GM23338 (cell line): ENCODE measurements around the gene GRK5. TPM values are rescaled to one million over a fixed set of nuclear protein-coding genes. Genes with fewer than 3 reads are reported as not detected.

Experiments used
- ATAC-seq: fragments of 200-7000 bp; cut with Tn5 transposase; 3 replicates; pipeline ENCODE4 v1.9.1; 2020
- DNase-seq: peaks from one replicate; pipeline ENCODE4 v3.0.0-alpha.2; 2015; ENCODE audit warnings: low spot score
- H2AFZ ChIP-seq: fragments of 200-600 bp; sonication (generic); 2 replicates; pipeline ENCODE4 v1.8.0; 2016; ENCODE audit warnings: antibody characterized with exemption, mild to moderate bottlenecking, moderate library complexity
- H3F3A ChIP-seq: fragments of 200-600 bp; sonication (generic); replicated peaks from 2 replicates; pipeline ENCODE4 v1.8.0; 2017; ENCODE audit warnings: antibody characterized with exemption, mixed run types, low read depth
- H3K27ac ChIP-seq: fragments of 200-600 bp; sonication (generic); 2 replicates; pipeline ENCODE4 v1.6.1; 2016; ENCODE audit warnings: low read depth
- H3K27me3 ChIP-seq: fragments of 200-600 bp; sonication (generic); 2 replicates; pipeline ENCODE4 v1.8.0; 2016; ENCODE audit warnings: mild to moderate bottlenecking, mixed run types, moderate library complexity; ENCODE audit not compliant: insufficient read depth
- H3K36me3 ChIP-seq: fragments of 200-600 bp; sonication (generic); 2 replicates; pipeline ENCODE4 v1.8.0; 2016; ENCODE audit warnings: mild to moderate bottlenecking; ENCODE audit not compliant: insufficient read depth
- H3K4me1 ChIP-seq: fragments of 200-600 bp; sonication (generic); 2 replicates; pipeline ENCODE4 v1.8.0; 2016; ENCODE audit warnings: mild to moderate bottlenecking, moderate library complexity; ENCODE audit not compliant: insufficient read depth
- H3K4me2 ChIP-seq: fragments of 200-600 bp; sonication (generic); 2 replicates; pipeline ENCODE4 v1.7.1; 2017; ENCODE audit warnings: mixed run types
- H3K4me3 ChIP-seq: fragments of 200-600 bp; sonication (generic); 2 replicates; pipeline ENCODE4 v1.6.1; 2016; ENCODE audit warnings: mixed run types
- H3K79me2 ChIP-seq: fragments of 200-600 bp; sonication (generic); replicated peaks from 2 replicates; pipeline ENCODE4 v1.8.0; 2017; ENCODE audit warnings: mild to moderate bottlenecking; ENCODE audit not compliant: insufficient read depth
- H3K9me2 ChIP-seq: fragments of 200-600 bp; sonication (generic); 2 replicates; pipeline ENCODE4 v1.8.0; 2017; ENCODE audit not compliant: insufficient read depth
- H4K20me1 ChIP-seq: fragments of 200-600 bp; sonication (generic); replicated peaks from 2 replicates; pipeline ENCODE4 v1.8.0; 2017; ENCODE audit warnings: mild to moderate bottlenecking; ENCODE audit not compliant: insufficient read depth
- H3K27ac Mint-ChIP-seq: 2 replicates; pipeline ENCODE4 v1.8.0; 2020; ENCODE audit warnings: inconsistent platforms, mild to moderate bottlenecking, moderate library complexity, mixed read lengths
- H3K27me3 Mint-ChIP-seq: 3 replicates; pipeline ENCODE4 v1.8.0; 2022; ENCODE audit warnings: low read depth, mild to moderate bottlenecking, moderate library complexity, mixed read lengths, inconsistent platforms; ENCODE audit not compliant: insufficient read depth, poor library complexity
- H3K36me3 Mint-ChIP-seq: 3 replicates; pipeline ENCODE4 v1.8.0; 2021; ENCODE audit warnings: low read depth, mild to moderate bottlenecking, inconsistent platforms, moderate library complexity, mixed read lengths
- H3K4me1 Mint-ChIP-seq: 3 replicates; pipeline ENCODE4 v1.8.0; 2020; ENCODE audit warnings: mild to moderate bottlenecking, inconsistent platforms, mixed read lengths
- H3K4me3 Mint-ChIP-seq: 3 replicates; pipeline ENCODE4 v1.8.0; 2021; ENCODE audit warnings: moderate library complexity, mild to moderate bottlenecking, inconsistent platforms, mixed read lengths
- H3K9me3 Mint-ChIP-seq: 3 replicates; pipeline ENCODE4 v1.8.0; 2020; ENCODE audit warnings: moderate library complexity, mild to moderate bottlenecking, inconsistent platforms, mixed read lengths
- CREB1 ChIP-seq: fragments of 250-450 bp; sonication (Bioruptor Pico); IDR thresholded peaks from 2 replicates; pipeline ENCODE4 v1.5.0; 2020; ENCODE audit warnings: low read depth, mild to moderate bottlenecking, moderate library complexity
- CTCF ChIP-seq, 2 experiments: fragments of 200-600 bp in 1 of 2; sonication (generic) in 1 of 2; conservative IDR thresholded peaks; 2 replicates each; pipeline versions ENCODE4 v1.5.1 to v1.6.1; 2016 to 2017; ENCODE audit warnings: antibody characterized with exemption in 2 of 2, low read depth in 2 of 2, mild to moderate bottlenecking in 2 of 2, moderate library complexity in 1 of 2
- EZH2 ChIP-seq: fragments of 200-600 bp; sonication (generic); IDR thresholded peaks from one replicate; pipeline ENCODE4 v1.8.0; 2017; ENCODE audit warnings: antibody characterized with exemption, mild to moderate bottlenecking, low read depth; ENCODE audit not compliant: unreplicated experiment
- EZH2phosphoT487 ChIP-seq: fragments of 200-600 bp; sonication (generic); IDR thresholded peaks from one replicate; pipeline ENCODE4 v1.8.1; 2018; ENCODE audit warnings: antibody characterized with exemption; ENCODE audit not compliant: unreplicated experiment
- JUNB ChIP-seq: IDR thresholded peaks from one replicate; pipeline ENCODE4 v1.6.1; 2016; ENCODE audit warnings: antibody characterized with exemption; ENCODE audit not compliant: unreplicated experiment
- NANOG ChIP-seq: IDR thresholded peaks from 2 replicates; pipeline ENCODE4 v1.6.1; 2016; ENCODE audit warnings: antibody characterized with exemption, borderline replicate concordance
- POLR2AphosphoS5 ChIP-seq: IDR thresholded peaks from 2 replicates; pipeline ENCODE4 v1.6.1; 2016; ENCODE audit warnings: antibody characterized with exemption, low read depth
- STAT1 ChIP-seq: IDR thresholded peaks from one replicate; pipeline ENCODE4 v1.6.1; 2016; ENCODE audit warnings: antibody characterized with exemption; ENCODE audit not compliant: unreplicated experiment
- ZNF114 ChIP-seq: fragments of 250-450 bp; sonication (Bioruptor Pico); IDR thresholded peaks from 2 replicates; pipeline ENCODE4 v1.5.0; 2020; ENCODE audit warnings: mild to moderate bottlenecking, moderate library complexity
- ZNF331 ChIP-seq: fragments of 250-450 bp; sonication (Bioruptor Pico); IDR thresholded peaks from 2 replicates; pipeline ENCODE4 v1.5.0; 2020; ENCODE audit warnings: low read depth, mild to moderate bottlenecking, moderate library complexity
- polyA plus RNA-seq: library from polyadenylated mRNA; unstranded; fragments of >200 nt; fragmentation: Nextera tagmentation; extraction: Ambion mirVana; gene quantifications from 2 replicates; pipeline ENCODE4 v1.2.1, GENCODE V29; 2016
- total RNA-seq: library from RNA; depleted of rRNA; stranded (reverse); fragments of >200 nt; shearing (Covaris generic); gene quantifications from 2 replicates; pipeline ENCODE4 v1.2.3, GENCODE V29; 2014
- TF ChIP-seq, protein P1 (sequence below): IDR thresholded peaks from one replicate; pipeline ENCODE4 v1.6.1; 2018; ENCODE audit warnings: antibody characterized with exemption; ENCODE audit not compliant: unreplicated experiment
- TF ChIP-seq, protein P2 (sequence below): IDR thresholded peaks from 2 replicates; pipeline ENCODE4 v1.6.1; 2016; ENCODE audit warnings: antibody characterized with exemption
- TF ChIP-seq, protein P3 (sequence below): fragments of 250-450 bp; sonication (Bioruptor Pico); IDR thresholded peaks from 2 replicates; pipeline ENCODE4 v1.5.0; 2020; ENCODE audit warnings: mild to moderate bottlenecking, moderate library complexity

The GRK5 gene
- total and polyA plus RNA-seq, 2 experiments from 2014 or later, result 0.53 to 2.0 TPM

GRCh38 chr10:119245272-119245671 is 37.9 kb downstream of the GRK5 start (continued):
- TF ChIP-seq CTCF (conservative IDR thresholded peaks at IDR 0.05; ENCODE audit: low read depth in 2 of 2) (no peak), EZH2 (no peak)

GRCh38 chr10:119246862-119247549 is 39.6 kb downstream of the GRK5 start:
- peaks cover 13% of the 10 kb centered on the region for H3K4me1 ChIP-seq
- H3F3A ChIP-seq, result peaks cover 4% of the 10 kb centered on the region; the same call in 1 of the 2 replicates
- H3K9me2 ChIP-seq, result no peaks in the 10 kb centered on the region
- no peaks in the 10 kb centered on the region for H3K9me3 Mint-ChIP-seq
- peaks cover 8% of the 10 kb centered on the region for H3K27me3 Mint-ChIP-seq
- H3K27ac ChIP-seq, result no peak overlapping the region
- no peak overlapping the region for H3K4me3 Mint-ChIP-seq
- H3K79me2 ChIP-seq, result no peaks in the 10 kb centered on the region
- ATAC-seq (no peak), DNase-seq (no peak)
- no peaks in the 10 kb centered on the region for H3K36me3 Mint-ChIP-seq
- H2AFZ ChIP-seq, result no peak overlapping the region
- no peaks in the 10 kb centered on the region; the same call in 1 of the 2 replicates for H4K20me1 ChIP-seq
- no peak overlapping the region for H3K27ac Mint-ChIP-seq
- H3K4me3 ChIP-seq, result no peak overlapping the region
- H3K36me3 ChIP-seq, result no peaks in the 10 kb centered on the region
- peaks cover 28% of the 10 kb centered on the region for H3K4me1 Mint-ChIP-seq
- H3K27me3 ChIP-seq, result no peaks in the 10 kb centered on the region
- no peak overlapping the region for H3K4me2 ChIP-seq
- TF ChIP-seq NANOG (no peak), EZH2phosphoT487 (no peak), STAT1 (no peak), CREB1 (CRISPR knock-in tag) (no peak), ZNF114 (CRISPR knock-in tag) (no peak), EZH2 (no peak), POLR2AphosphoS5 (no peak), JUNB (no peak), ZNF331 (CRISPR knock-in tag) (no peak)
- TF ChIP-seq, protein P1, sequence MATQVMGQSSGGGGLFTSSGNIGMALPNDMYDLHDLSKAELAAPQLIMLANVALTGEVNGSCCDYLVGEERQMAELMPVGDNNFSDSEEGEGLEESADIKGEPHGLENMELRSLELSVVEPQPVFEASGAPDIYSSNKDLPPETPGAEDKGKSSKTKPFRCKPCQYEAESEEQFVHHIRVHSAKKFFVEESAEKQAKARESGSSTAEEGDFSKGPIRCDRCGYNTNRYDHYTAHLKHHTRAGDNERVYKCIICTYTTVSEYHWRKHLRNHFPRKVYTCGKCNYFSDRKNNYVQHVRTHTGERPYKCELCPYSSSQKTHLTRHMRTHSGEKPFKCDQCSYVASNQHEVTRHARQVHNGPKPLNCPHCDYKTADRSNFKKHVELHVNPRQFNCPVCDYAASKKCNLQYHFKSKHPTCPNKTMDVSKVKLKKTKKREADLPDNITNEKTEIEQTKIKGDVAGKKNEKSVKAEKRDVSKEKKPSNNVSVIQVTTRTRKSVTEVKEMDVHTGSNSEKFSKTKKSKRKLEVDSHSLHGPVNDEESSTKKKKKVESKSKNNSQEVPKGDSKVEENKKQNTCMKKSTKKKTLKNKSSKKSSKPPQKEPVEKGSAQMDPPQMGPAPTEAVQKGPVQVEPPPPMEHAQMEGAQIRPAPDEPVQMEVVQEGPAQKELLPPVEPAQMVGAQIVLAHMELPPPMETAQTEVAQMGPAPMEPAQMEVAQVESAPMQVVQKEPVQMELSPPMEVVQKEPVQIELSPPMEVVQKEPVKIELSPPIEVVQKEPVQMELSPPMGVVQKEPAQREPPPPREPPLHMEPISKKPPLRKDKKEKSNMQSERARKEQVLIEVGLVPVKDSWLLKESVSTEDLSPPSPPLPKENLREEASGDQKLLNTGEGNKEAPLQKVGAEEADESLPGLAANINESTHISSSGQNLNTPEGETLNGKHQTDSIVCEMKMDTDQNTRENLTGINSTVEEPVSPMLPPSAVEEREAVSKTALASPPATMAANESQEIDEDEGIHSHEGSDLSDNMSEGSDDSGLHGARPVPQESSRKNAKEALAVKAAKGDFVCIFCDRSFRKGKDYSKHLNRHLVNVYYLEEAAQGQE, result no peak
- TF ChIP-seq, protein P2, sequence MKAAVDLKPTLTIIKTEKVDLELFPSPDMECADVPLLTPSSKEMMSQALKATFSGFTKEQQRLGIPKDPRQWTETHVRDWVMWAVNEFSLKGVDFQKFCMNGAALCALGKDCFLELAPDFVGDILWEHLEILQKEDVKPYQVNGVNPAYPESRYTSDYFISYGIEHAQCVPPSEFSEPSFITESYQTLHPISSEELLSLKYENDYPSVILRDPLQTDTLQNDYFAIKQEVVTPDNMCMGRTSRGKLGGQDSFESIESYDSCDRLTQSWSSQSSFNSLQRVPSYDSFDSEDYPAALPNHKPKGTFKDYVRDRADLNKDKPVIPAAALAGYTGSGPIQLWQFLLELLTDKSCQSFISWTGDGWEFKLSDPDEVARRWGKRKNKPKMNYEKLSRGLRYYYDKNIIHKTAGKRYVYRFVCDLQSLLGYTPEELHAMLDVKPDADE, result no peak
- TF ChIP-seq, protein P3, sequence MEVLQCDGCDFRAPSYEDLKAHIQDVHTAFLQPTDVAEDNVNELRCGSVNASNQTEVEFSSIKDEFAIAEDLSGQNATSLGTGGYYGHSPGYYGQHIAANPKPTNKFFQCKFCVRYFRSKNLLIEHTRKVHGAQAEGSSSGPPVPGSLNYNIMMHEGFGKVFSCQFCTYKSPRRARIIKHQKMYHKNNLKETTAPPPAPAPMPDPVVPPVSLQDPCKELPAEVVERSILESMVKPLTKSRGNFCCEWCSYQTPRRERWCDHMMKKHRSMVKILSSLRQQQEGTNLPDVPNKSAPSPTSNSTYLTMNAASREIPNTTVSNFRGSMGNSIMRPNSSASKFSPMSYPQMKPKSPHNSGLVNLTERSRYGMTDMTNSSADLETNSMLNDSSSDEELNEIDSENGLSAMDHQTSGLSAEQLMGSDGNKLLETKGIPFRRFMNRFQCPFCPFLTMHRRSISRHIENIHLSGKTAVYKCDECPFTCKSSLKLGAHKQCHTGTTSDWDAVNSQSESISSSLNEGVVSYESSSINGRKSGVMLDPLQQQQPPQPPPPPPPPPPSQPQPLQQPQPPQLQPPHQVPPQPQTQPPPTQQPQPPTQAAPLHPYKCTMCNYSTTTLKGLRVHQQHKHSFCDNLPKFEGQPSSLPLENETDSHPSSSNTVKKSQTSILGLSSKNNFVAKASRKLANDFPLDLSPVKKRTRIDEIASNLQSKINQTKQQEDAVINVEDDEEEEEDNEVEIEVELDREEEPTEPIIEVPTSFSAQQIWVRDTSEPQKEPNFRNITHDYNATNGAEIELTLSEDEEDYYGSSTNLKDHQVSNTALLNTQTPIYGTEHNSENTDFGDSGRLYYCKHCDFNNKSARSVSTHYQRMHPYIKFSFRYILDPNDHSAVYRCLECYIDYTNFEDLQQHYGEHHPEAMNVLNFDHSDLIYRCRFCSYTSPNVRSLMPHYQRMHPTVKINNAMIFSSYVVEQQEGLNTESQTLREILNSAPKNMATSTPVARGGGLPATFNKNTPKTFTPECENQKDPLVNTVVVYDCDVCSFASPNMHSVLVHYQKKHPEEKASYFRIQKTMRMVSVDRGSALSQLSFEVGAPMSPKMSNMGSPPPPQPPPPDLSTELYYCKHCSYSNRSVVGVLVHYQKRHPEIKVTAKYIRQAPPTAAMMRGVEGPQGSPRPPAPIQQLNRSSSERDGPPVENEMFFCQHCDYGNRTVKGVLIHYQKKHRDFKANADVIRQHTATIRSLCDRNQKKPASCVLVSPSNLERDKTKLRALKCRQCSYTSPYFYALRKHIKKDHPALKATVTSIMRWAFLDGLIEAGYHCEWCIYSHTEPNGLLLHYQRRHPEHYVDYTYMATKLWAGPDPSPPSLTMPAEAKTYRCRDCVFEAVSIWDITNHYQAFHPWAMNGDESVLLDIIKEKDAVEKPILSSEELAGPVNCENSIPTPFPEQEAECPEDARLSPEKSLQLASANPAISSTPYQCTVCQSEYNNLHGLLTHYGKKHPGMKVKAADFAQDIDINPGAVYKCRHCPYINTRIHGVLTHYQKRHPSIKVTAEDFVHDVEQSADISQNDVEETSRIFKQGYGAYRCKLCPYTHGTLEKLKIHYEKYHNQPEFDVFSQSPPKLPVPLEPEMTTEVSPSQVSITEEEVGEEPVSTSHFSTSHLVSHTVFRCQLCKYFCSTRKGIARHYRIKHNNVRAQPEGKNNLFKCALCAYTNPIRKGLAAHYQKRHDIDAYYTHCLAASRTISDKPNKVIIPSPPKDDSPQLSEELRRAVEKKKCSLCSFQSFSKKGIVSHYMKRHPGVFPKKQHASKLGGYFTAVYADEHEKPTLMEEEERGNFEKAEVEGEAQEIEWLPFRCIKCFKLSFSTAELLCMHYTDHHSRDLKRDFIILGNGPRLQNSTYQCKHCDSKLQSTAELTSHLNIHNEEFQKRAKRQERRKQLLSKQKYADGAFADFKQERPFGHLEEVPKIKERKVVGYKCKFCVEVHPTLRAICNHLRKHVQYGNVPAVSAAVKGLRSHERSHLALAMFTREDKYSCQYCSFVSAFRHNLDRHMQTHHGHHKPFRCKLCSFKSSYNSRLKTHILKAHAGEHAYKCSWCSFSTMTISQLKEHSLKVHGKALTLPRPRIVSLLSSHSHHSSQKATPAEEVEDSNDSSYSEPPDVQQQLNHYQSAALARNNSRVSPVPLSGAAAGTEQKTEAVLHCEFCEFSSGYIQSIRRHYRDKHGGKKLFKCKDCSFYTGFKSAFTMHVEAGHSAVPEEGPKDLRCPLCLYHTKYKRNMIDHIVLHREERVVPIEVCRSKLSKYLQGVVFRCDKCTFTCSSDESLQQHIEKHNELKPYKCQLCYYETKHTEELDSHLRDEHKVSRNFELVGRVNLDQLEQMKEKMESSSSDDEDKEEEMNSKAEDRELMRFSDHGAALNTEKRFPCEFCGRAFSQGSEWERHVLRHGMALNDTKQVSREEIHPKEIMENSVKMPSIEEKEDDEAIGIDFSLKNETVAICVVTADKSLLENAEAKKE, result no peak
